GM10248 (cell line): ENCODE measurements around the gene CAMTA1.

Experiments
- CTCF ChIA-PET: fragments of 300-600 bp; sonication (Branson Sonifier 250); formaldehyde crosslinking; extraction: SDS; loops from one replicate; lab custom pipeline; 2021; ENCODE audit warnings: antibody characterized with exemption; lab: Yijun Ruan, JAX
- POLR2A ChIA-PET: fragments of 350-650 bp; sonication (Branson Sonifier 250); formaldehyde crosslinking; extraction: SDS; loops from one replicate; lab custom pipeline; 2020; ENCODE audit warnings: antibody characterized with exemption; lab: Yijun Ruan, JAX
- DNase-seq: peaks from one replicate; pipeline ENCODE4 v3.0.0; 2012; ENCODE audit errors: extremely low spot score
- TF ChIP-seq, protein P1 (sequence below): IDR thresholded peaks from 2 replicates; pipeline ENCODE4 v1.5.1; 2012; ENCODE audit warnings: mild to moderate bottlenecking, low read depth; ENCODE audit errors: extremely low read depth, missing control alignments, control extremely low read depth

Gene CAMTA1

GRCh38 chr1:7654725-7655124, 869.5 kb downstream of the CAMTA1 start:
- no peak for DNase-seq
- ChIA-PET POLR2A (no interaction called here), CTCF (interaction anchor here (3.7 kb wide), 1 partner anchor 14 kb away, joined by 29 read pairs; no protein-coding TSS in a partner anchor)
- TF ChIP-seq, protein P1, sequence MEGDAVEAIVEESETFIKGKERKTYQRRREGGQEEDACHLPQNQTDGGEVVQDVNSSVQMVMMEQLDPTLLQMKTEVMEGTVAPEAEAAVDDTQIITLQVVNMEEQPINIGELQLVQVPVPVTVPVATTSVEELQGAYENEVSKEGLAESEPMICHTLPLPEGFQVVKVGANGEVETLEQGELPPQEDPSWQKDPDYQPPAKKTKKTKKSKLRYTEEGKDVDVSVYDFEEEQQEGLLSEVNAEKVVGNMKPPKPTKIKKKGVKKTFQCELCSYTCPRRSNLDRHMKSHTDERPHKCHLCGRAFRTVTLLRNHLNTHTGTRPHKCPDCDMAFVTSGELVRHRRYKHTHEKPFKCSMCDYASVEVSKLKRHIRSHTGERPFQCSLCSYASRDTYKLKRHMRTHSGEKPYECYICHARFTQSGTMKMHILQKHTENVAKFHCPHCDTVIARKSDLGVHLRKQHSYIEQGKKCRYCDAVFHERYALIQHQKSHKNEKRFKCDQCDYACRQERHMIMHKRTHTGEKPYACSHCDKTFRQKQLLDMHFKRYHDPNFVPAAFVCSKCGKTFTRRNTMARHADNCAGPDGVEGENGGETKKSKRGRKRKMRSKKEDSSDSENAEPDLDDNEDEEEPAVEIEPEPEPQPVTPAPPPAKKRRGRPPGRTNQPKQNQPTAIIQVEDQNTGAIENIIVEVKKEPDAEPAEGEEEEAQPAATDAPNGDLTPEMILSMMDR, result no peak

GRCh38 chr1:7655354-7655753, 870.1 kb downstream of the CAMTA1 start:
- no peak for DNase-seq
- ChIA-PET CTCF (no interaction called here), POLR2A (no interaction called here)
- TF ChIP-seq, protein P1, result no peak

DNA sequence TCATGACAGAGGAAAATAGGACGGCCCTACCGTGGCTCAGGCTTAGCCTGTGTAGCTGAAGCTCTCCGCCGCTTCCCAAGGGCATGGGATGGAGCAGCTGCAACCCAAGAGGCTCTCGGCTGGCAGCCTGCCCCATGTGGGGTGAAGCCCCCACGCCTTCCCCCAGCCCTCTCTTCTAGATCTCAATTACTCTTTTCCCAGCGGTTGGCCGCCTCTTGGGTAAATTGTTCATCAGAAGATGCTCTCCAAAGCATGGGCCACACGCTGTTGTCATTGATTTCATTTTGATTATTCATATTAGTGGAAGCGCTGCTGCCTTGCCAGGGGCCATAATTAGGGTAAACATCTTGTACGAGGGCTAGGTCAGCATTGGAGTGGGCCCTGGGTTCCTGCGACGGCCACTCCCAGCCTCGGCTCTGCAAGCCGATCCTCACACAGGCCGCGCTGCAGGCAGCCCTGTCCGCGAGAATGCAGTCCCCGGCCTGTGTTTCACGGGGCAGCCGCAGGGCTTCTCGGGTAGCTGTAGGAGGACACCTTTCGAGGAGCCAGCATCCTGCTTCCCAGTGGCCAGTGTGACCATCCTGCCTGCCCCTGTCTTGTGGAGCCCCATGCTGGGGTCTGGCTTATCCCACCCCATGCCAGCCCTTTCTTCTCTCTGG, 871.4 kb downstream of the CAMTA1 start:
- DNase-seq, result no peak
- TF ChIP-seq, protein P1, result no peak
- ChIA-PET POLR2A (no interaction called here), CTCF (no interaction called here)

DNA sequence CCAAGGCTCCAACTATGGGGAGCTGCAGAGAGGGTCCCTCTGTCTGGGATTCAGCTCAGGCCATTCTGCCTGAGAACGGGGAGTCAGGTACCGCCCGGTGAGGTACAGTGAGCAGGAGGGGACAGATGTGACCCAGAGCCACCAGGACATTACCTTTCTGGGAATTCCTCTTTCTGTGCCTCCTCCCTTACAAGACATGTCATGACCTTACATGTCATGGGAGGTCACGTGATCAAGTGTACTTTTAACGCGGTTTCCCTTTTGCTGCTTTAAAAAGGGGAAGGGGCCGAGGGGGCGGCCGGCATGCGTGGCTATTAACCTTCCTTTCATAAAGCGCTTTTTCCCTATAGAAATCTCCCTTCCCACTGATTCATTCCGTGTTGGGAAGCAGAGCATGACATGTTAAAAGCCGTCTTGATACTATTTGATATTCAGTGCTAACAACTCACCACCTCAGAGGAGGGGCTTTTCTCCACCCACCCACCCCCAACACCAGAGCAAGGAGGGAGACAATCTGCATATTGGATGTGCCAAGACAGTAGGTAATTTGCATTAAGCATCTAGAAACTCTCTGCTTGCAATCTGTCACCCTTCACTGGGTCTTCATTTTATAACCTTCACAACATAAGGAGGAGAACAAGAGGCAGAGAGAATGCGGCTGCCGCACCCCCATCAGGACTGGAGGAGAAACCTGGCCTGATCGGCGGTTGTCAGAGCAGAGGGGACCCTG, 872.2 kb downstream of the CAMTA1 start:
- TF ChIP-seq, protein P1, result no peak
- ChIA-PET POLR2A (no interaction called here), CTCF (interaction anchor here (0.9 to 2.3 kb wide), 3 partner anchors 10 to 26 kb away, joined by 3 to 9 read pairs (median 7); no protein-coding TSS in a partner anchor)
- DNase-seq, result no peak

- TF ChIP-seq, protein P1, result no peak
- no peak for DNase-seq
- ChIA-PET CTCF (interaction anchor here (0.9 to 2.3 kb wide), 3 partner anchors 11 to 25 kb away, joined by 3 to 9 read pairs (median 7); no protein-coding TSS in a partner anchor), POLR2A (no interaction called here)
Measured at GRCh38 chr1:7658099-7658498, 872.8 kb downstream of the CAMTA1 start.

DNA sequence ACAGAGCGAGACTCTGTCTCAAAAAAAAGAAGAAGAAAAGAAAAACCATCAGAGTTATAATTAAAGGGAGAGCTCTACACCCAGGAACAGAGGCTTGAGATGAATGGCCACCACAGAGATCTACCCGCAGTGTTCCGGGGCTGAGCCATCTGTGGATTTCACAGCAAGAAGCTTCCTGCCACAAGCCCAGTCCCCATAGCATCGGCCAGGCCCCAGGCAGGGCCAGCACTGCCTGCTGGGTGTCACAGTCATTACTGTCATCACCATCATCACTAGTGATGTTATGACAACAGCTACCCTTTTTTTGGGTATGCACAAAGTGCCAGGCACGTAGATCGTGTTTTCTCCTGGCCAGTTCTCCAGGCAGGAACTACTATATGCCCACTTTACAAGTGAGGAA, 874.3 kb downstream of the CAMTA1 start:
- CTCF ChIA-PET, result interaction anchor here (2.3 to 18.8 kb wide), 2 partner anchors 12 to 92 kb away, joined by 9 to 296 read pairs; no protein-coding TSS in a partner anchor
- no peak for DNase-seq
- POLR2A ChIA-PET, result no interaction called here
- TF ChIP-seq, protein P1, result no peak
